GM23338 (cell line): ENCODE results near the gene SLC35E2B. TPM values are rescaled to one million over a fixed set of nuclear protein-coding genes. Genes with fewer than 3 reads are reported as not detected.
"Not testable (repeated sequence)": the region's sequence is repeated elsewhere in the genome, so short reads cannot be mapped to it uniquely, and the experiment has no call there.

Experiments
- ATAC-seq: fragments of 200-7000 bp; cut with Tn5 transposase; 3 replicates; pipeline ENCODE4 v1.9.1; 2020
- DNase-seq: peaks from one replicate; pipeline ENCODE4 v3.0.0-alpha.2; 2015; ENCODE audit warnings: low spot score
- H2AFZ ChIP-seq: fragments of 200-600 bp; sonication (generic); 2 replicates; pipeline ENCODE4 v1.8.0; 2016; ENCODE audit warnings: antibody characterized with exemption, mild to moderate bottlenecking, moderate library complexity
- H3F3A ChIP-seq: fragments of 200-600 bp; sonication (generic); replicated peaks from 2 replicates; pipeline ENCODE4 v1.8.0; 2017; ENCODE audit warnings: antibody characterized with exemption, mixed run types, low read depth
- H3K27ac ChIP-seq: fragments of 200-600 bp; sonication (generic); 2 replicates; pipeline ENCODE4 v1.6.1; 2016; ENCODE audit warnings: low read depth
- H3K27me3 ChIP-seq: fragments of 200-600 bp; sonication (generic); 2 replicates; pipeline ENCODE4 v1.8.0; 2016; ENCODE audit warnings: mild to moderate bottlenecking, mixed run types, moderate library complexity; ENCODE audit not compliant: insufficient read depth
- H3K36me3 ChIP-seq: fragments of 200-600 bp; sonication (generic); 2 replicates; pipeline ENCODE4 v1.8.0; 2016; ENCODE audit warnings: mild to moderate bottlenecking; ENCODE audit not compliant: insufficient read depth
- H3K4me1 ChIP-seq: fragments of 200-600 bp; sonication (generic); 2 replicates; pipeline ENCODE4 v1.8.0; 2016; ENCODE audit warnings: mild to moderate bottlenecking, moderate library complexity; ENCODE audit not compliant: insufficient read depth
- H3K4me2 ChIP-seq: fragments of 200-600 bp; sonication (generic); 2 replicates; pipeline ENCODE4 v1.7.1; 2017; ENCODE audit warnings: mixed run types
- H3K4me3 ChIP-seq: fragments of 200-600 bp; sonication (generic); 2 replicates; pipeline ENCODE4 v1.6.1; 2016; ENCODE audit warnings: mixed run types
- H3K79me2 ChIP-seq: fragments of 200-600 bp; sonication (generic); replicated peaks from 2 replicates; pipeline ENCODE4 v1.8.0; 2017; ENCODE audit warnings: mild to moderate bottlenecking; ENCODE audit not compliant: insufficient read depth
- H3K9me2 ChIP-seq: fragments of 200-600 bp; sonication (generic); 2 replicates; pipeline ENCODE4 v1.8.0; 2017; ENCODE audit not compliant: insufficient read depth
- H4K20me1 ChIP-seq: fragments of 200-600 bp; sonication (generic); replicated peaks from 2 replicates; pipeline ENCODE4 v1.8.0; 2017; ENCODE audit warnings: mild to moderate bottlenecking; ENCODE audit not compliant: insufficient read depth
- H3K27ac Mint-ChIP-seq: 2 replicates; pipeline ENCODE4 v1.8.0; 2020; ENCODE audit warnings: inconsistent platforms, mild to moderate bottlenecking, moderate library complexity, mixed read lengths
- H3K27me3 Mint-ChIP-seq: 3 replicates; pipeline ENCODE4 v1.8.0; 2022; ENCODE audit warnings: low read depth, mild to moderate bottlenecking, moderate library complexity, mixed read lengths, inconsistent platforms; ENCODE audit not compliant: insufficient read depth, poor library complexity
- H3K36me3 Mint-ChIP-seq: 3 replicates; pipeline ENCODE4 v1.8.0; 2021; ENCODE audit warnings: low read depth, mild to moderate bottlenecking, inconsistent platforms, moderate library complexity, mixed read lengths
- H3K4me1 Mint-ChIP-seq: 3 replicates; pipeline ENCODE4 v1.8.0; 2020; ENCODE audit warnings: mild to moderate bottlenecking, inconsistent platforms, mixed read lengths
- H3K4me3 Mint-ChIP-seq: 3 replicates; pipeline ENCODE4 v1.8.0; 2021; ENCODE audit warnings: moderate library complexity, mild to moderate bottlenecking, inconsistent platforms, mixed read lengths
- H3K9me3 Mint-ChIP-seq: 3 replicates; pipeline ENCODE4 v1.8.0; 2020; ENCODE audit warnings: moderate library complexity, mild to moderate bottlenecking, inconsistent platforms, mixed read lengths
- polyA plus RNA-seq: library from polyadenylated mRNA; unstranded; fragments of >200 nt; fragmentation: Nextera tagmentation; extraction: Ambion mirVana; gene quantifications from 2 replicates; pipeline ENCODE4 v1.2.1, GENCODE V29; 2016
- total RNA-seq: library from RNA; depleted of rRNA; stranded (reverse); fragments of >200 nt; shearing (Covaris generic); gene quantifications from 2 replicates; pipeline ENCODE4 v1.2.3, GENCODE V29; 2014

Gene SLC35E2B
- total and polyA plus RNA-seq, 2 experiments from 2014 or later, result 16.8 to 63.0 TPM

DNA sequence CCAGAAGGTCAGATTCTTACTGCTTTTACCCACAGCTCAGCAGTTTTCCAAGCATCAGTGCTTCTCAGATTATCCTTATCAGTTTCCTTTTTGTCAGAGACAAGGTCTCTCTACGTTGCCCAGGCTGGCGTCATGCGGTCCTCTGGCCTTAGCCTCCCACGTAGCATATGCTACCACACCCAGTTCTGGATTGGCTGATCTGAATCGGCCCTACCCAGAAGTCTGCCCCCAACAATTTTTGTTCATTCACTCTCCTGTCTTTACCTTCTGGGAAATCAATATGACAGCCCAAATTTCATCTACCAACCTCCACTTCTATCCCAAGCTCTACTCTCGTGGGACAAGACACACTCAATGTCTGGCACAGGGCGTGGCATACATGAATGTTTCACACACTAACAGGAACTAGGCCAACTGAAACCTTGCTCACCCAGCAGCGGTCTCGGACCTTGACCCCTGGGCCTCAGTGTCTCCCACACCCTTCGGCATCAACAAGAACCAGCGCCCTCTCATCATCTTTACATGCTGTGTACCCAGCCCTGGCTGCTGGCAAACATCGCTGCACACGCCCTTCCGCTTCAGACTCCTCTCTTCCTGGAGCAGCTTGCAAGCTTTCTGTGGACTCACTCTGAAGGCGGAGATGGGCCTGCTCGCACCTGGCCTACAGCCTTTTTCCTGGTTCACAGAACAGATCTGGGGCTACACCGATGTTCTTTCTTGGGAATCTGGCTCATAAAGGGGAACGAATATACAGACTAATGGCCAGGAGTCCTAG, 22.7 kb upstream of the SLC35E2B start:
- not testable (repeated sequence) for H2AFZ ChIP-seq, H3K9me3 Mint-ChIP-seq, ATAC-seq, H4K20me1 ChIP-seq, H3K9me2 ChIP-seq, H3K4me3 ChIP-seq, H3K27ac Mint-ChIP-seq, H3K4me1 Mint-ChIP-seq, H3K79me2 ChIP-seq, H3K27me3 Mint-ChIP-seq, H3K27me3 ChIP-seq, H3K4me2 ChIP-seq, H3K36me3 ChIP-seq, DNase-seq, H3K27ac ChIP-seq, H3K4me3 Mint-ChIP-seq, H3F3A ChIP-seq, H3K4me1 ChIP-seq
- peaks cover 44% of the 10 kb centered on the region for H3K36me3 Mint-ChIP-seq

DNA sequence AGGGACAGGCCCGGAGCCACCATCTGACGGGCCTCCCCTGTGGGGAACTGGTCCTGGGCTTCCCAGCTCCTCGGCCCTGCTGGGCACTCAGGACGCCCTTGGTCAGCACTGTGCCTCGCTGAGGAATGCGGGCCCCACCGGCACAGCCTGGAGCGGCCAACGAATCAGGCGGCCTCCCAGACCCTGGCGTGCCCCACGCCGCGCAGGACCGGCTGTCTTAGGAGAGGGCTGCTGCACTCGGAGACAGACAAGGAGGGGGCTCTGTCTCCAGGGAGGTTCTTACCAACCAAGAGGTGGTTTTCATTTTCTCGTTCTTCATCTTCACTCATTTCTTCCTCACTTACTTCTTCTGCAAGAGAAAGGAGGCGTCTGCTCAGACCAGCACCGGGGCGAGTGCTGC, 15.3 kb upstream of the SLC35E2B start:
- not testable (repeated sequence) for H3K4me1 Mint-ChIP-seq, H3K27ac Mint-ChIP-seq, H3K36me3 Mint-ChIP-seq, H3K9me2 ChIP-seq, ATAC-seq, H4K20me1 ChIP-seq, H3F3A ChIP-seq, H3K27ac ChIP-seq, H3K9me3 Mint-ChIP-seq, H3K27me3 Mint-ChIP-seq, H3K36me3 ChIP-seq, H3K4me2 ChIP-seq, H3K27me3 ChIP-seq, H2AFZ ChIP-seq, H3K4me1 ChIP-seq, H3K79me2 ChIP-seq, H3K4me3 ChIP-seq, H3K4me3 Mint-ChIP-seq, DNase-seq

DNA sequence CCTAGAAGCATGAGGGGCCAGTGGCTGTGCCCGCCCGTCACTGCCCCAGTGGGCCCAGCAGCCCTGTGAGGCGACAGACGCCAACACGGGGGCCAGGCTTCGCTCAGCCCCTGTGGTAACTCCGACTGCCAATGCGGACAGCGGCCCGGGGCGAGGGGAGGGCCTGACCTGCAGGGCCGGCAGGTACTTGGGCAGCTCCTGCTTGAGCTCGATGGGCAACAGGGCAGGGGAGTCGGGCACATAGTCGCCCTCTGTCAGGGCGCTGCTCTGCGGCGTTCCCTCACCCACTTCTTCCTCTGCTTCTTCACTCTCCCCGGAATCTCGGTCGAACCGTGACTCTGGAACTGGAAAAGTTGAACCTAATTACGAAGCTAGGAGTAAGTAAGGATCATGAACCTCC, 14.6 kb upstream of the SLC35E2B start:
- H2AFZ ChIP-seq, H3K36me3 ChIP-seq, H3K9me3 Mint-ChIP-seq, DNase-seq, H3F3A ChIP-seq, H3K27me3 Mint-ChIP-seq, H3K4me3 Mint-ChIP-seq, H4K20me1 ChIP-seq, H3K27ac Mint-ChIP-seq, H3K4me2 ChIP-seq, H3K4me3 ChIP-seq, H3K27ac ChIP-seq, H3K79me2 ChIP-seq, H3K9me2 ChIP-seq, ATAC-seq, H3K27me3 ChIP-seq, H3K4me1 ChIP-seq, H3K4me1 Mint-ChIP-seq, H3K36me3 Mint-ChIP-seq: not testable (repeated sequence)

DNA sequence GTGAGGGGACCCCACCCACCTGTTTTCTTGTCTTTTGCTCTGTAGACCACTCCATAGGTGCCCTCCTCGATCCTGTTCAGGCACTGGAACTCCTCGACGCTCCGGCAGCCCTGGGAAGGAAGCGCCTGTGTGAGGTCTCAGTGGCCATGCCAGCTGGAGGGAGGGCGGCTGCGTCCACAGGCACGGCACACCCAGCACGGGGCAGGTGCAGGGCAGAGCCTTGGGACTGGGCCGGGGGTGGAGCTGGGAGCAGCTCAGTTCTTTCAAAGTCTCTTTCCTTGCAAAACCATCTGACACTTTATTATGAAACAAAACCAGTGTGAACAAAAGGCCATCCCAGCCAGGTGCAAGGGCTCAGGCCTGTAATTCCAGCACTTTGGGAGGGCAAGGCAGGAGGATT, 13.0 kb upstream of the SLC35E2B start:
- not testable (repeated sequence) for H3K4me3 ChIP-seq, H3K27me3 Mint-ChIP-seq, H3K4me1 ChIP-seq, H3K27ac Mint-ChIP-seq, H3K9me3 Mint-ChIP-seq, H3K4me1 Mint-ChIP-seq, H3K27ac ChIP-seq, H2AFZ ChIP-seq, H3K4me2 ChIP-seq, H3K36me3 Mint-ChIP-seq, DNase-seq, ATAC-seq, H3K36me3 ChIP-seq, H3K79me2 ChIP-seq, H3K9me2 ChIP-seq, H3K27me3 ChIP-seq, H3K4me3 Mint-ChIP-seq, H4K20me1 ChIP-seq, H3F3A ChIP-seq

DNA sequence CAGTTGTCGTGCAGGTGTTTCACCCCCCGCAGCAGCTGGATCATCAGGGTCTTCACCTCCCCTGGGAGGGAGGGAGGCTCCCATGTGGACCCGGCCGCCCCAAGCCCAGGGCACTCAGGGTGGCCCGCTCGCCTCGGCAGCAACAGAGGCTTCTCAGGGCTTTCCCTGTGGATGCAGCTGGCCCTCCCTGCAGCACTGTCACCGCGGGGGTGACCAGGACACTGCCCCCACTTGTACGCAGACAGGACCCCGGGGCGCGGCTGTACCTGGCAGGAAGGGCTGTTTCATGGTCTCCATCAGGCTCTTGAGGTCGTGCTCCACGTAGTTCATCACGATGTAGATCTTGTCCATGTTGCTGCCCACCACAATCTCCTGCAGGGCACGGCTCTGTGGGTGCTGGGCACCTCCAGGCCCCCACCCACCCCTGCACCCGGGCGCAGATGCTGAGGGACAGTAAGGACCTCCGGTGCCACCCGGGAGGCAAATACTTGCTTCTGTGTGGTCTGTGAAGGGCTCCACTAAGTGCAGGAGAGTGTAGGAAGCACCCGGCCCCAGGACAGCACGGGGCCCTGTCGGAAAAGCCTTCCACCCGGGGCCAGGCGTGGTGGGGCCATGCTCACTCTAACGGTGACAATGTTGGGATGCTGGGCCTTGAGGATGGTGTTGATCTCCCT, 11.8 kb upstream of the SLC35E2B start:
- not testable (repeated sequence) for H4K20me1 ChIP-seq, H3K4me3 Mint-ChIP-seq, H3K36me3 Mint-ChIP-seq, H3K27ac ChIP-seq, H3K27ac Mint-ChIP-seq, H3K36me3 ChIP-seq, H3K9me3 Mint-ChIP-seq, ATAC-seq, H3K4me2 ChIP-seq, H3F3A ChIP-seq, H3K79me2 ChIP-seq, H3K4me1 ChIP-seq, H3K4me1 Mint-ChIP-seq, H3K27me3 Mint-ChIP-seq, H3K9me2 ChIP-seq, H2AFZ ChIP-seq, H3K4me3 ChIP-seq, H3K27me3 ChIP-seq, DNase-seq
